GM18867 (cell line): Measurements from ENCODE around the gene PCGF3.

Experiments used
- ATAC-seq: cut with Tn5 transposase; IDR thresholded peaks from one replicate; pipeline ENCODE4 v1.9.1; 2021; ENCODE audit warnings: mild to moderate bottlenecking, moderate library complexity; ENCODE audit not compliant: unreplicated experiment

PCGF3 gene

GRCh38 chr4:819401-820229 is 114.0 kb downstream of the PCGF3 start:
- ATAC-seq, result no peak
